Smooth muscle cell of the pulmonary artery (primary cell): ENCODE measurements around the gene BRIX1. TPM values are rescaled to one million over a fixed set of nuclear protein-coding genes. Genes with fewer than 3 reads are reported as not detected.

Experiments used
- total RNA-seq: library from RNA; depleted of rRNA; stranded (reverse); fragments of >200 nt; gene quantifications from 2 replicates; pipeline ENCODE4 v1.2.3, GENCODE V29; 2014

BRIX1 gene
- 16.0 and 19.9 TPM in 2 replicates for total RNA-seq

GRCh38 chr5:34915139-34915855, at the start of gene BRIX1, which contains the start of gene RAD1:
Gene BRIX1, plus strand, starts transcription at chr5:34915711. Its CDS starts 28 bp downstream, at chr5:34915739.
Gene RAD1, minus strand, starts transcription at chr5:34915504. Its CDS starts 612 bp downstream, at chr5:34914892.

GRCh38 chr5:34929134-34929719, 13.7 kb downstream of the BRIX1 start, which contains the start of gene DNAJC21:
Gene DNAJC21, plus strand, starts transcription at chr5:34929559. Its CDS starts 261 bp downstream, at chr5:34929820.

Other genes starting within 250 kb of the BRIX1 start
- gene TTC23L, start 76.5 kb upstream of the BRIX1 start, total RNA-seq = not detected in 2 replicates
- gene RAD1, start 207 bp upstream of the BRIX1 start, total RNA-seq = 33.6 and 34.7 TPM in 2 replicates
- 23.5 and 29.1 TPM in 2 replicates for gene DNAJC21, start 13.8 kb downstream of the BRIX1 start, total RNA-seq
- not detected in 2 replicates for gene AGXT2, start 132.2 kb downstream of the BRIX1 start, total RNA-seq